Bronchial epithelial cell (primary cell): Measurements from ENCODE around the gene RABEPK. TPM values are rescaled to one million over a fixed set of nuclear protein-coding genes. Genes with fewer than 3 reads are reported as not detected.
"Not testable (repeated sequence)": the region's sequence is repeated elsewhere in the genome, so short reads cannot be mapped to it uniquely, and the experiment has no call there.

ENCODE experiments used
- DNase-seq: peaks from one replicate; pipeline ENCODE4 v3.0.0-alpha.2; 2010; ENCODE audit warnings: low read depth
- FAIRE-seq: peaks from 2 replicates; lab custom pipeline; 2011; peaks lifted over from hg19 to GRCh38; lab: Jason Lieb, UNC
- H3K27me3 ChIP-seq: 2 replicates; pipeline ENCODE4 v1.5.1; 2011; ENCODE audit warnings: low read length; ENCODE audit not compliant: control insufficient read depth, insufficient read depth
- H3K36me3 ChIP-seq: 2 replicates; pipeline ENCODE4 v1.5.1; 2011; ENCODE audit warnings: low read length; ENCODE audit not compliant: control insufficient read depth, insufficient read depth
- H3K4me3 ChIP-seq: 2 replicates; pipeline ENCODE4 v1.5.1; 2011; ENCODE audit warnings: mild to moderate bottlenecking, low read depth, low read length, control low read depth
- CTCF ChIP-seq: IDR thresholded peaks from 2 replicates; pipeline ENCODE4 v1.5.1; 2011; ENCODE audit warnings: mild to moderate bottlenecking, moderate library complexity, low read length, control low read depth, inconsistent platforms; ENCODE audit not compliant: insufficient read depth, severe bottlenecking
- total RNA-seq: library from RNA; depleted of rRNA; stranded (reverse); fragments of >200 nt; gene quantifications from 2 replicates; pipeline ENCODE4 v1.2.1, GENCODE V29; 2014

Gene RABEPK
- total RNA-seq, 1 donor from 2014 or later: 41.3 TPM

GRCh38 chr9:125177888-125178287 lies 22.5 kb upstream of the RABEPK start:
- DNase-seq (no peak), FAIRE-seq (no peak)
- TF ChIP-seq CTCF: no peak
- H3K36me3 ChIP-seq: no peaks in the 10 kb centered on the region
- no peak overlapping the region for H3K4me3 ChIP-seq
- no peaks in the 10 kb centered on the region for H3K27me3 ChIP-seq

GRCh38 chr9:125179776-125180175 lies 20.6 kb upstream of the RABEPK start:
- DNase-seq, H3K36me3 ChIP-seq, FAIRE-seq, H3K27me3 ChIP-seq, H3K4me3 ChIP-seq: not testable (repeated sequence)

GRCh38 chr9:125180876-125181275 lies 19.5 kb upstream of the RABEPK start:
- DNase-seq (no peak), FAIRE-seq (no peak)
- H3K4me3 ChIP-seq: no peak overlapping the region
- TF ChIP-seq CTCF: no peak
- no peaks in the 10 kb centered on the region for H3K36me3 ChIP-seq
- no peaks in the 10 kb centered on the region for H3K27me3 ChIP-seq

- DNase-seq, FAIRE-seq, H3K27me3 ChIP-seq, H3K4me3 ChIP-seq, H3K36me3 ChIP-seq: not testable (repeated sequence)
These were observed 18.6 kb upstream of the RABEPK start for GRCh38 chr9:125181756-125182155.

GRCh38 chr9:125183054-125183453 lies 17.3 kb upstream of the RABEPK start:
- FAIRE-seq (no peak), DNase-seq (no peak)
- Histone ChIP-seq H3K4me3 (no peak overlapping the region), H3K27me3 (no peaks in the 10 kb centered on the region), H3K36me3 (no peaks in the 10 kb centered on the region)
- no peak for TF ChIP-seq CTCF

- no peaks in the 10 kb centered on the region for H3K36me3 ChIP-seq
- DNase-seq (no peak), FAIRE-seq (no peak)
- no peaks in the 10 kb centered on the region for H3K27me3 ChIP-seq
- H3K4me3 ChIP-seq: no peak overlapping the region
- no peak for TF ChIP-seq CTCF
These were observed 16.8 kb upstream of the RABEPK start for GRCh38 chr9:125183561-125183960.

- DNase-seq: no peak
- Histone ChIP-seq H3K27me3 (no peaks in the 10 kb centered on the region), H3K4me3 (peak overlapping the region; percentile 99), H3K36me3 (no peaks in the 10 kb centered on the region)
- no peak for FAIRE-seq
- no peak for TF ChIP-seq CTCF
These were observed 11.4 kb upstream of the RABEPK start for GRCh38 chr9:125189011-125189360.
